KG1 (cell line): ENCODE measurements around the gene ADGRG4.
"Not testable (repeated sequence)": the region's sequence is repeated elsewhere in the genome, so short reads cannot be mapped to it uniquely, and the experiment has no call there.

Experiments
- DNase-seq: peaks from one replicate; lab custom pipeline; 2025; lab: John Stamatoyannopoulos, UW

Gene ADGRG4, protein sequence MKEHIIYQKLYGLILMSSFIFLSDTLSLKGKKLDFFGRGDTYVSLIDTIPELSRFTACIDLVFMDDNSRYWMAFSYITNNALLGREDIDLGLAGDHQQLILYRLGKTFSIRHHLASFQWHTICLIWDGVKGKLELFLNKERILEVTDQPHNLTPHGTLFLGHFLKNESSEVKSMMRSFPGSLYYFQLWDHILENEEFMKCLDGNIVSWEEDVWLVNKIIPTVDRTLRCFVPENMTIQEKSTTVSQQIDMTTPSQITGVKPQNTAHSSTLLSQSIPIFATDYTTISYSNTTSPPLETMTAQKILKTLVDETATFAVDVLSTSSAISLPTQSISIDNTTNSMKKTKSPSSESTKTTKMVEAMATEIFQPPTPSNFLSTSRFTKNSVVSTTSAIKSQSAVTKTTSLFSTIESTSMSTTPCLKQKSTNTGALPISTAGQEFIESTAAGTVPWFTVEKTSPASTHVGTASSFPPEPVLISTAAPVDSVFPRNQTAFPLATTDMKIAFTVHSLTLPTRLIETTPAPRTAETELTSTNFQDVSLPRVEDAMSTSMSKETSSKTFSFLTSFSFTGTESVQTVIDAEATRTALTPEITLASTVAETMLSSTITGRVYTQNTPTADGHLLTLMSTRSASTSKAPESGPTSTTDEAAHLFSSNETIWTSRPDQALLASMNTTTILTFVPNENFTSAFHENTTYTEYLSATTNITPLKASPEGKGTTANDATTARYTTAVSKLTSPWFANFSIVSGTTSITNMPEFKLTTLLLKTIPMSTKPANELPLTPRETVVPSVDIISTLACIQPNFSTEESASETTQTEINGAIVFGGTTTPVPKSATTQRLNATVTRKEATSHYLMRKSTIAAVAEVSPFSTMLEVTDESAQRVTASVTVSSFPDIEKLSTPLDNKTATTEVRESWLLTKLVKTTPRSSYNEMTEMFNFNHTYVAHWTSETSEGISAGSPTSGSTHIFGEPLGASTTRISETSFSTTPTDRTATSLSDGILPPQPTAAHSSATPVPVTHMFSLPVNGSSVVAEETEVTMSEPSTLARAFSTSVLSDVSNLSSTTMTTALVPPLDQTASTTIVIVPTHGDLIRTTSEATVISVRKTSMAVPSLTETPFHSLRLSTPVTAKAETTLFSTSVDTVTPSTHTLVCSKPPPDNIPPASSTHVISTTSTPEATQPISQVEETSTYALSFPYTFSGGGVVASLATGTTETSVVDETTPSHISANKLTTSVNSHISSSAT (N-terminal part only)

DNA sequence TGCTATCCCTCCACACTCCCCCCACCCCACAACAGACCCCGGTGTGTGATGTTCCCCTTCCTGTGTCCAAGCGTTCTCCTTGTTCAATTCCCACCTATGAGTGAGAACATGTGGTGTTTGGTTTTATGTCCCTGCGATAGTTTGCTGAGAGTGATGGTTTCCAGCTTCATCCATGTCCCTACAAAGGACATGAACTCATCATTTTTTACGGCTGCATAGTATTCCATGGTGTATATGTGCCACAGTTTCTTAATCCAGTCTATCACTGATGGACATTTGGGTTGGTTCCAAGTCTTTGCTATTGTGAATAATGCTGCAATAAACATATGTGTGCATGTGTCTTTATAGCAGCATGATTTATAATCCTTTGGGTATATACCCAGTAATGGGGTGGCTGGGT lies at the start of gene ADGRG4:
Gene ADGRG4 (plus strand): TSS at position 243 of the 400 bp plus-strand sequence. CDS start 7,815 bp downstream, outside the sequence.
- DNase-seq = not testable (repeated sequence)

DNA sequence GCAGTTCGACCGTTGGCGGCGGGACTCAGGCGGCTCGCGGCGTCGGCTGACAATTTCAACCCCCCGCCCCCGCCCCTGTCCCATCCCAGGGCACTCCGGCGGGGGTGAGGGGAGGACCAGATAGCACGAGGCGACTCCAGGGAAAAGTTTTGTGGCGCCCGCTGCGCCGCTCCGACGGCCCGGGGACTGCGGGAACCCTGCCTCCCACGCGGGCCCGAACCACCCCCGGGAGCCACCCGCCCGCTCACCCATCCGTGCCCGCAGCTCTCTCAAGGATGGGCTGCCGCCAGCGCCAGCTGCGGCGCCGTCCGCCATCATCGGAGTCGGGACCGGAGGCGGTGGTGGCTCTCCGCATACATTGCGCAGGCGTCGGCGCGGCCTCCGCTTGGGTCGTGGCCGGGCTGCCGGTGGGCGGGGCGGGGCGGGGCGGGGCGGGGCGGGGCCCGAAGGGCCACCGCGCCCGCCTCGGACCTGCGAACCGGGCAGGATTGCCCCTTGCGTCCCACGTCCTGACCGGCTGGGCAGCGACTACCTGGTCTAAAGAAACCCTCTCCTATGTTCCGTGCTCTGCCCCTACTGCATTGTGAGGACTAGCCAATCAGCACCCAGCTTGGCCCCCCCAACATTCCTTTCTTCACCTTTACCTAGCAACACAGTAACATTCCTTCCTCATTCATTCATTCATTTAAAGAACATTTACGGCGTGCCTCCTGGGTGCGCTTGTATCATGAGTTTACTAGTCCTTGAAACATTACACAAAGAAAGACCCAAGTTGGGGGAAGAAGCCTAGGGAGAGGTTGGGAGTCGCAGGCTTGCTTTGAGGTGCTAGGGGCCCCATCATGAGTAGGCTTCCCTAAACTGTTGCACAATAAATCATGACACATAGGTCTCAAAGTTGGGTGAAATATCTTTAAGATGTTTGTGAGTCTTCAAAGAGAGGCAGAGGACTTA lies 49.4 kb upstream of the ADGRG4 start, which contains the start of gene MAP7D3:
Gene MAP7D3 (minus strand): TSS at position 360 of the 951 bp plus-strand sequence. CDS start 42 bp downstream, at position 318.
- DNase-seq = peak; percentile 13

DNA sequence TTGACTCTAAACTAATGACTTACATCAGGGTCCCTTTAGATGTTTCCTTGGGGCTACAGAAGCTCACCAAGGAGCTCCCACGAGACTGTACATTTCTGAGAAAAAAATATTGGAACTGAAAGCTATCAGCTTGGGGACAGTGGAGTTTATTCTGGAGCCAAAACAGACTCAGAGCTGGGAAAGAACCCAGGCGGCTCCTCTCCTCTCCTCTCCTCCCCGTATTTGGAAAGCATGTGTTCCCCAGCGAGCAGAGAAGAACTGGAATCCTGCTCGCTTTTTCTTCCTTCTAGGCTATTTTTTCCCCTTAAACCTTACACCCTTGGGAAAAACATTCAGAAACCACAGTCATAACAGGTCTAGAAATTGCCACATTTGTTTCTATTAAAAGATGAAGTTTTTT lies 45.2 kb upstream of the ADGRG4 start:
- no peak for DNase-seq

DNA sequence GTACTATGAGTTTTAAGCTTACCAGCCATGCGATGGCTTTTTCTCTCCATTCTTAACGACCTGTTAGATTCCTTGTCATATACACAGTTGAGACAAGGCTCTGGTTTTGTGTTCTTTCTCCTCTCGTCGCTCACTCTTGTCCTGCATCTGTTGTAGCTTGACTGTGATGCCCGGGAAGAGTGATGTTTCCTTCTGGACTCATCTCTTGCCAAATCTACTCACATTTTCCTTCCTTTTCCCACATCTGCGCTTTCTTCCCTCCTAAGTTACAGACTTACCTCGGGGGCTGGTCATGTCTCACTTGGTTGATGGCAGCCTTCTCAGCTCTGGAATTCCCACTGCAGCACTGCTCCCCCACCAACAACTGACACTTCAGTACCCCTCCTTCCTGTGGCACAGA lies 44.7 kb upstream of the ADGRG4 start:
- DNase-seq = no peak

DNA sequence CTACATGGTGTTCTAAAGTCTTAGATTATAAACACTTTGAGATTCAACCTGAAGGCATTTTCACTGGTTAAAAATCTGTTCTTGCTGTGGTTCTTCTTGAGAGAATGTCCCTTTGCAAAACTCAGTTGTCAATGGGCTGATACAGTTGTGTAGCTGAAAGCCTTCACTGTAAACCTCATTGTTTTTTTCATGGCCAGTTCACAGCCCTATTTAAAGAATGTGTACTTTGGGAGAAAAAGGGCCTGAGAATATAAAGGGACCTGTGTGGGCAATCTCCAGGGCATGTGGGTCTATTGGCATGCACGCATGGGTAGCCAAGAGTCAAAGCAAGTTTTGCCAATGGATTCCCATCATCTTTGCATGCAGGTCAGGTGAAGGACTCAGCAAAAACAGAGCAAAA lies 41.8 kb upstream of the ADGRG4 start:
- DNase-seq = no peak

DNA sequence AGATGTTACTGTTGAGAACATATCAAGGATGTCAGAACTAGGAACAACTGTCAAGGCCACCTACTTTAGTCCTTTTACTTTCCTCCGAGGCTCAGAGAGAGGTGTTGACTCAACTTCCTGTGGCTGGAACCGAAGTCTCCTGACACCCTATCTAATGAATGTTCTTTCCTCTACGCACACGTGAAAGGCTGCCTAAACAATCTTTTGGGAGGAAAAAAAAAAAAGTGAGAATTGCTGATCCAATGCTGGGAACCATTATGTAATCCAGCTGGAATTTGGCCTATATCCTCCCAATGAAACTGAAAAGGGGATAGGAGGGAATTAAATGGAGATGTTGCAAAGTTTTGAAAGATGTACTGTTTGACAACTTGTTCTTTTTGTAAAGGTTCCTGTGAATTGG lies 41.2 kb upstream of the ADGRG4 start:
- no peak for DNase-seq

DNA sequence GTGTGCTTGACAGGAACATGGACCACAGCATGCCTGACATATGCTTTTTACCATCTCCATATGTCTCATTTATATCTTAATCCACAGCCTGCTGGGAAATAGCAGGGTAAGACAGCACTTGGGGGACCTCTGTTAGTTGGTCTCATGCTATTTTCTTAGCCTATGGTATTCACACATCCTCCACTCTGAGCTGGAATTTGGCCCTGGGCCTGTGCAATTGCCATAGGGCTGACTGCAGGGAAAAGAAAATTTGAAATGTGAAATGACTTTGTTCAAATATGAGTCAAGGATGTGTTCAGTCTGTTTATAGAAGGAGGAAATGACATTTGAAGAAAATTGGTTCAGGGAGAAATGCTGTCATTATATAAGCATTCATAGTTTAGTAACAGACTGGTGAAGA lies 40.0 kb upstream of the ADGRG4 start:
- DNase-seq = no peak

DNA sequence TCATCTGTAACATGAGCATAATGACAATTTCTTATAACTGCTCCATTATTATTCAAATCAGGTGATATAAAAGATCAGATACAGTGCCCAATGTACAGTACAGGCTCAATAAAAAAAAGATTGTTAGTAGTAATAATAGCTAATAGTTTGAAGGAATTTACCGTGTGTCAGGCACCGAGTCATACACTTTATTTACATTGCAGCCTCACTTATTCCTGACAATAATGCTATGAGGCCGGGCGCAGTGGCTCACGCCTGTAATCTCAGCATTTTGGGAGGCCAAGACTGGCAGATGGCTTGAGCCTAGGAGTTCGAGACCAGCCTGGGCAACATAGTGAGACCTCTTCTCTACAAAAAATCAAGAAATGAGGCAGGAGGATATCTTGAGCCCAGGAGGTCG lies 39.4 kb upstream of the ADGRG4 start:
- DNase-seq = no peak

DNA sequence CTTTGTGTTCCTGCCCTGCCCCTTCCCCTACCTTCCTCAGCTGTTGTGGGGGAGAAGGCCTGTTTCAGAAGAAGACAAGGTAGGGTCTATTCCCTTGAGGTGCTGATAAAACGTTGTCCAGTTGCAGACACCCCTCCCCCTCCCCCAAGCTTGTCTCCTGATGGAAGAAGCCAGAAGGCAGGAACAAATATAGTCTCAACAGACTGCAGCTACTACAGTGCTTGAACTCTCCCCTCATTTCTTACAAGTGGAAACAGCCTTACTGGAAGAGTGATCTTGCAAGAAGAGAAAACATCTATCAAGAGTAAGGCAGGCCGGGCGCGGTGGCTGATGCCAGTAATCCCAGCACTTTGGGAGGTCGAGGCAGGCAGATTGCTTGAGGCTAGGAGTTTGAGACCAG lies 38.5 kb upstream of the ADGRG4 start:
- no peak for DNase-seq

DNA sequence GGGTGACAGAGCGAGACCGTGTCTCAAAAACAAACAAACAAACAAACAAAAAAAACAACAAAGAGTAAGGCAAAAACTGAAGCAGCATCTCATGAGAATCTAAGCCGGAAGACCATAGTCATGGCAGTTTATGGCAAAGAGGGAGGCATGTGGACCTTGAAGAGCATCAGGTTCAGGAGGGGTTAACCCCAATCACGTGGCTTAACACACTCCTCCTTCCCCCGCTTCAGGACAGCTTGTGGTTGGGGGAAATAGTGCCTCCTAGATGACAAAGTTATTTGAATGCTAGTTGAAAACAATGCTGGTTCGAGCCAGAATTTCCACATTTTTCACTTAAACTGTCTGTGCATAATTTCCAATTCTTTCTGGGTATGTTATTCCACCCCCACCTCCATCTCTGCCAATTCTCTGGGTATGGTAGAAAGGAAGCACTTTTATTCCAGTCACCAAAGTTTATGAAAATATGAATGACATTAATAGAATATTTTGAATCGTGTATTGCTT lies 37.9 kb upstream of the ADGRG4 start:
- DNase-seq = no peak

DNA sequence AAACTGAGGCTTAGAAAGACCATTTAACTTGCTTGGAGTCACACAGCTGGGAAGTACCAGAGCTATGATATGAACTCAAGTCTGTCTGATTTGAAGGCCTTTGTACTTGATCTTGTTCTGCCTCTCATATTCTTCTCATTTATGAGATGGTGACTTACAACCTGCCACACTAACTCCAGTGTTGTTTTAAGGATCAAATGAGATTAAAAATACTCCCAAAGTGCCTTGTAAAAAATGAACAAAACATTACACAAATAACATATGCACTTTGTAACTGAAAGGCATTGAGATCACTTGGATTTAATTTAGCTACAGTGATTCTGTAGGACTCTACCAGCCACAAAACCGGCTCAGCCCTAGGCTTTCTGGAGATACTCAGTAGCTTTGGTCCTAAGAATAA lies 33.9 kb upstream of the ADGRG4 start:
- no peak for DNase-seq

DNA sequence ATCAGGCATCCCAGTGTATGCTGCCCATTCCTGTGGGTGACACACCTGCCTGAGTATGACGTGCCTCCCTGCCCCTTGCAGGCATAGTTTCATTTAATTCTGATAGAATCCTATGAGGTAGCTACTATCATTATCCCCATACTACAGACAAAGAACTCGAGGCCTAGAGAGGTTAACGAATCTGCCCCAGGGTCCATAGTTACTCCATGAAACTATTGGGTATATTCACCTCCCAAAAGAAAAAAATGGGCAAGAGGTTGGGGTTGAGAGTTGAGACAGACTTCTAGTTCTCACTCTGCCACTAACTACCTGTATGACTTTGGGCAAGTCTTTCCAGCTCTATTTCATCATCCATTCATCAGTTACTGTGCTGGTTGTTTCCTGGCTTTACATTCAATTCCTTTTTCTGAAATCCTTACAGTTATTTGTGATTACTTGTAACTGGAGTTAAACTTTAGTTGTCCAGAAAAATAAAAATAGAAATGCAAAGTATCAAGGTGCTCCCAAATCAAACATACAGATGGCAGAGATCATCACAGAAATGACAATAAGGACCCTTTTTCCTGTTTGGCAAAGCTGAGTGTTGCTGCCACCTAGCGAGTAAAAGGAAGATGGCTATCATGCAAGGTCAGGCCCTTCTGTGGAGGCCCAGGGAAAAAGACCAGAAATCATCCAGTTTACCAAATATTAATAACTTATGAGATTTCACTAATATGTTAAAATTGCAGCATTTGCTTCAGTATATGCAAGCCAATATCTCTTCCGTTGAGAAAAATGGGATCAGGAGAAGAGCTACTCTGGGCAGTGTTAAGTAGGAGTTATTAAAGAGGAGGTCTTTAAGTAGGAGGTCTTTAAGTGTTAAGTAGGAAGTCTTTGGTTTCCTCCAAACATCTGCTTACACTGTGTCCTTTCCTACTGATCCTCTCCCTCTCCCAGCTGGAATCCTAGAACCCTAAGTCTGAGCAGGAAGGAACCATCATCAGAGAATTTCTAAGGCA lies 32.4 kb upstream of the ADGRG4 start:
- DNase-seq = peak; percentile 21

DNA sequence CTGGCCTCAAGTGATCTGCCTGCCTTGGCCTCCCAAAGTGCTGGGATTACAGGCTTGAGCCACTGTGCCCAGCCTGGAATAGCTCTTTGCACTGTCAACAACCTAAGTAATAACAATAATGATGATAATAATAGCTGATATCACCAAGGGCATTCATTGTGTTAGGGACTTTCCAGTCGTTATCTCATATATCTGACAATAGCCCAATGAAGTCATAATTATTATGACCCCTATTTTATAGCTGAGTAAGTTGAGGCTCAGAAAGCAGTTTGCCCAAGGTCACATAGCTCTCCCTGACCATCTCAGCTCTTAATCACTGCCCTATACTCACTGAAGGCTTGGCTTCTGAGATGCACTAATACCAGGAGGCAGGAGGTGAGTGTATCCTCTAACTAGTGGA lies 30.8 kb upstream of the ADGRG4 start:
- no peak for DNase-seq

DNA sequence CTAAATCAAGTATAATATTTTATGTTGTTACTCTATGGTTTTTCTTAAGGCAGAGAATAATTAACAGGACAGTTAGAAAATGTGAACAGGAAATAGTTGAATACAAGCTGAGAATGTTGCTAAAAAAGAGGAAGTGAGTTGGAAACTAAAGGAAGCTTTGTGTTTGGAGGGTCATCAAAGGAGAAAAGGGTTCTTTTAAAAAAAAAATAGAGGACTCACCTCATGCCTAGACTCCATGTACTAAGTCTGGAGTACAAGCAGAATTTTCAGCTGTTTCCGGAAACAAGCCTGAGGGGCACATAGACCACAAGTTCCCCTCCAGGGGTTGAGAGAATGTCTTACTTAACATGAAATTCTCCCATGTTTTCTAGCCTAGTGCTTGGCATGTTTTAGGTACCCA lies 29.5 kb upstream of the ADGRG4 start:
- DNase-seq = peak; percentile 28

DNA sequence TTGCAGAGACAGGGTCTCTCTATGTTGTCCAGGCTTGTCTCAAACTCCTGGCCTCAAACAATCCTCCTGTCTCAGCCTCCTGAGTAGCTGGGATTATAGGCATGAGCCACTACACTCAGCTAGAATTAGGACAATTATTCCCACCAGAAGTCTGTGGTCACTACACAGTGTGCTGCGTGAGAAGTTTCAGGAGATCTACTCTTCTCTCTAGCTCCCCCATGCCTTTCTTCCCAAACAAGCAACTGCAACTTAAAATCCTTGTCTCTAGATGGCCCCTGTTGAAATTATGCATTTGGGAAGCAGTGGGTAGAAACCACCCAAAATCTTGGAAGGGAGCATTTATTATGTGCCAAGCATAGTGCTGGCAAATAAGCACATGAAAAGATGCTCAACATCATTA lies 28.4 kb upstream of the ADGRG4 start:
- DNase-seq = no peak

DNA sequence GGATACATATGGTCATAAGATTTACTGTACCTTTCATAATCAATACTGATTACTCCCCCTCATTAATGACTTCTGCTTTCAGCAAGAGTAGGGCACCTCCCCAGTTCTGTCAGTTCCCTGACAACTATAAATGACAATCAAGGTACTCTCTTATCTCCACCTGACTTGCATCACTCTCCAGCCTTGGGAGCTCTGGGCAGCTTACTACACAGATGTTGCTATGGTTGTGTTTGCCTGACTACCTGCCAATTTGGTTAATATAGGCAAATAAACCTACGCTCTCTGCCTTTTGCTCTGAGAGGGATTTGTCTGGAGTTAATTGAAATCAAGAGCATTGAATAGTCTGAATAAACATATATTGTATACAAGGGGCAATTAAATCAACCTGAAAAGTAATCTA lies 26.8 kb upstream of the ADGRG4 start:
- DNase-seq = no peak

DNA sequence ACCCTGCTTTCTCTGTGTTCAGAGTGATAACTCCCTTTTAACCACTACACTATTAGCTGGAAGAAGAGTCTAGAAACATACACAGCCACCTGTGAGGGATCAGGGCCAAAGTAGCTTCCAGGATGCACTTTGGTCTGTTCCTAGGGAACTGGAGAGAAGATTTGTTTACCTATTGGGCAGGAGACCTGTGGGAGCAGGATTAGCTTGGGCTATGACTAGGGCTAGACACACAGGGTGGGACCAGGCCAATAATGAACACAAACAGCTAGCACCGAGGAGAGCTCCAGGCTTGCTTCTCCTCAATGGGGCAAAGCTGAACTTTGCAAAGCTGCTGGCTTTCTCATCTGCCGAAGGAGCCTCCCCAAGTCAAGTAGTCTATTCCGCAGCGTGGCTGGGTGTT lies 25.2 kb upstream of the ADGRG4 start:
- no peak for DNase-seq

DNA sequence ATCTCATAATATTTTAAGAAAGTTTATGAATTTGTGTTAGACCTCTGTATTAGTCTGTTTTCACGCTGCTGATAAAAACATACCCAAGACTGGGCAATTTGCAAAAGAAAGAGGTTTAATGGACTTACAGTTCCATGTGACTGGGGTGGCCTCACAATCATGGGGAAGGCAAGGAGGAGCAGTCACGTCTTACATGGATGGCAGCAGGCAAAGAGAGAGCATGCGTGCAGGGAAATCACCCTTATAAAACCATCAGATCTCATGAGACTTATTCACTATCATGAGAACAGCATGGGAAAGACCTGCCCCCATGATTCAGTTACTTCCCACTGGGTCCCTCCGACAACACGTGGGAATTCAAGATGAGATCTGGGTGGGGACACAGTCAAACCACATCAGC lies 14.4 kb upstream of the ADGRG4 start:
- DNase-seq = not testable (repeated sequence)

DNA sequence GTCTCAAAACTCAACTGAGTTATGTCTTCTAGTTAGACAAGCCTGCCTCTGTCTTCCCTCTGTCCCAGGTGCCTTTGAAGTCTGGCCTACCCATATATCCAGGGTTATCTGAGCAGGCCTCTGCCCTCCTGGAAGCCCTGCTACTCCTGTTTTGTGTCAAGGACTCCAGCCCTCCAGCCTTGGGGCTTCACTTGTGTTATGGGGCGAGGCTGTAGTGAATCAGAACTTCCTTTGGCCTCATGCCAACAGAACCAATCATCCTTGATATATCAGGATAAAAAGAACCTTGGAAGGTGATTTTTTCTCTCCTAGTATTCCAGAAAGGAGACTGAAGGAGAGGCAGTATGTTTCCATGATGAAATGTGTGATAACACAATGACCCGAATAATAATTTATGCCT lies 8.9 kb upstream of the ADGRG4 start:
- no peak for DNase-seq

DNA sequence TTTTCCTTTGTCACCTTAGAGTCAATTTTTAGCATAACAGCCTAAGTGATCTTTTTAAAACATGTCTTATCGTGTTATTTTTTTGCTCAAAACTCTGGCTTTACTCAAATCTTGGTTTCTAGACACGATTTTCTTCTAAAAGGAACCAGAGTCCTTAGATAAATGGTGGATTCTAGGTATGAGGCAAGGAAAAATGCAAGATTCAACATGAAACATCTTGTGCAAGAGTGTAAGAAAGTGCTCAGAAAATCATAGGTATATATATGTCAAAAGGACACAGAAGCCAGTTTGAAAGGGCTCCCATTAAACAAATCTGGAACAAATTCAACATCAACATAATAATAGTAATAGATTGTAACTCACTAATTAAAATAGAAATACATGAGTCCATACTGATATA lies 8.1 kb upstream of the ADGRG4 start:
- no peak for DNase-seq
